HG03558 (cell line): ENCODE measurements around the gene CCDC51.

Experiments used
- ATAC-seq: cut with Tn5 transposase; IDR thresholded peaks from one replicate; pipeline ENCODE4 v1.9.1; 2021; ENCODE audit warnings: moderate number of reproducible peaks; ENCODE audit not compliant: unreplicated experiment; ENCODE audit errors: extremely low read depth

The CCDC51 gene

DNA sequence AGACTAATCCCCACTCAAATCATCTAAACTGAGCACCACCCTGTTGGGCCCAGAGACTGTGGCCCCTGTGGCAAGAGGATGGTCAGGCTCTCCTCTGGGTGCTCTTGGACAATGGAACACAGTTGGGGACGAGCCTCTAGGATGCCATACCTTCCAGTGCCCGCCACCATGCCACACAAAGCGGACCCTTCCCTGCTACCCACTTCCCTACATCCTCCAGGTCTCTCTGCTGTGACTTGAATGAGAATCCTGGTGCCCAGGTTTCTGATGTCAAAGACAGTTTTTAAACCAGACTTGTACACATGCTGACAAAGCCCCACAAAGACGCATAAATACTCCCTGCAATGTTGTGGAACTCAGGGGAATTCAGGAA, 4.7 kb downstream of the CCDC51 start:
- ATAC-seq, result no peak

DNA sequence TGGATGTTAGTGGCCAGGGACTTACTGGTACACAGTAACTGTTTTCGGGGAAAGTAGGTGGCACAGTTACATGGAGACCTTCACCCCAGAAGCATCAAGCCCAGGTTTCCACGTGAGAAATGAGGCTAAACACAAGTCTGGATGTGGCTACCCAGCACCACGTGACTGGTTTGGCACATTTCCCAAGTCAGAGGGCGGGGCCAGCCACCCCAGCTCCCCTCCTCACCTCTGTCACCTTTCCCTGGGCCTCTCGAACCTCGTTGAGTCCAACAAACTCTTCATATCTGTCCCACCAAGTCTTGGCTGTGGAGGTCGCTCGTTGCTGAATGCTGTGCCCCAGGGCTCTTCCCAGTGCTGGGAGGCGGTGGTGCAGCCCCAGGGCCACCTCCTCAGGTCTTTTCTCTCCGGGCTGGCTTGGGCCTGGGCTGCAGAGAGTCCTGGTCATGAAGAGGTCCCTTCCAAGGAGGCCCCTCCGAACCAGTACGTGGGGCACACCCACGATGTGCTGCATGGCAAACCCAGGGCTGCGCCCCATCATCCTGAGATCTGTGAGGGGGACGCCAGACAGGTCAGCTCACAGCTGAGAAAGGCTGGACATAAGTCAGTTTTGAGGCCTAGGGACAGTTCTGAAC, 5.2 kb downstream of the CCDC51 start:
- no peak for ATAC-seq

DNA sequence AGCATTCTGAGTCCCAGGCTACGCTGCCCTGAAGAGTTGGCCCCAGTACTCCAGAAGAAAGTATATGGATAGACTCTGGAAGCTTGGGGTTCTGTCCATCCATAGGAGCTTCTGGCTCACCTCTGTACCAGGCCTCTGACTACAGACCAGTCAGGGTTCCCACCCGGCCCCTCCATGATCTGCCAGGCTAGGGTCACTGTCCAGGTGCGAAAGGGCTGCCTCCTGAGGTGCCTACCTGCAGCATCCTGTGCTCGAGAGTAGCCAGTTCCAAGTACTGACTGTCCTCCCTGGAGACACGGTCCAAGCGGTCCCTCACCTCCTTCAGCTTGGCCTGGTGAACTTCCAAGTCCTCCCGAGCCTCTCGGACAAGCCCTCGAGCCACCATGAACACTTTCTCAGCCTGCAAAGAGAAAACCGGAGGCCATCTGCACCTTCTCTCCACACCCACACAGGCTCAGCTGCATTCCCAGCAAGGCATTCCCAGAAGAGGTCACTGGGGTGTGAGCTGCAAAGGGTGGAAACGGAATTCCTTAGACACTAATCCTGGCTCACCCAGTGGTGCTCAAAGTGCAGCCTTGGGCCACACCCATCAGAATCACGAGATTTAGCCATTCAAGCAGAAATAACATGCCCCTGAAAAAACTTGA, 6.3 kb downstream of the CCDC51 start:
- no peak for ATAC-seq

DNA sequence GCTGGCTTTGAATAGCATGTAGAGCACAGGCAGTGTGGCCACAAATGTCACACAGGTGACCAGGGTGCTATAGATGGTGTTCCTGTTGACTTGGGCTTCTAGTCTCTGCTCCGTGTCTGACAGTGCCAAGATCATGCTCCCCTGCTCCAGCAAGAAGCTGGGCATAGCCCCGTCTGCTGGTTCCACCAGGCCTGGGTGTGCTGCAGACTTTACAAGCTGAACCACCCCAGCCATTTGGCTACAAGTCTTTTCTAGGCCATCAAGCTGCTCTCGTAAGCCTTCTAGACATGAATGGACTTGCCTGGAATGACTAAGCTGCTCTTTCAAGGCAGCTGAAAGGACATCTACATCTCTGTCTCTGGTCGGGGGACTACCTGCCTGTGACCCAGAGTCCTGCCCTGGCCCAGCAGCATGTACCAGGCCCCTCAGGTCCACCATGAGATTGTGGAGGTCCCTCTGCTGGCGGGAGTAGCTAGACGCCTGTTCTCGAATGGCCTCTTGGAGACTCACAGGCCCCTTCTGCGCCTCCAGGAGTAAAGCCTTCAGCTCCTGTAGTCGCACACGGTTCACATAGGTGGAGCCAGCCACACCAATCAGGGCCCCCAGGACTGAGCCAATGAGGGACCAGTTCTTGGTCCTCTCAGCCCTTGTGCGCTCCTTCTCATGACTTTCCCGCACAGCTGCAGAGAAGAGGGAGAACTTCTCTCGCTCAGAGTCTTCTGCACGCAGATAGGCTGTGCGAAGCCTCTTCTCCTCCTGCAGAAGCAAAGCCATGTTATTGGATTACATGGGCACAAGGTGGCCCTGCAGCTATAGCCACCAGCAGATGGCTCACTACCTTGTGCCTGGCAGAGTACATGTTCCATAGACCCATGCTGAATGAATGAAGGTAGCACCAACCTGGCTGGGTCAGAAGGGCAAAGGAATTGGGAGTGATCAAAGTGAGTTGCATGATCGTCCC, 7.2 kb downstream of the CCDC51 start:
- no peak for ATAC-seq

DNA sequence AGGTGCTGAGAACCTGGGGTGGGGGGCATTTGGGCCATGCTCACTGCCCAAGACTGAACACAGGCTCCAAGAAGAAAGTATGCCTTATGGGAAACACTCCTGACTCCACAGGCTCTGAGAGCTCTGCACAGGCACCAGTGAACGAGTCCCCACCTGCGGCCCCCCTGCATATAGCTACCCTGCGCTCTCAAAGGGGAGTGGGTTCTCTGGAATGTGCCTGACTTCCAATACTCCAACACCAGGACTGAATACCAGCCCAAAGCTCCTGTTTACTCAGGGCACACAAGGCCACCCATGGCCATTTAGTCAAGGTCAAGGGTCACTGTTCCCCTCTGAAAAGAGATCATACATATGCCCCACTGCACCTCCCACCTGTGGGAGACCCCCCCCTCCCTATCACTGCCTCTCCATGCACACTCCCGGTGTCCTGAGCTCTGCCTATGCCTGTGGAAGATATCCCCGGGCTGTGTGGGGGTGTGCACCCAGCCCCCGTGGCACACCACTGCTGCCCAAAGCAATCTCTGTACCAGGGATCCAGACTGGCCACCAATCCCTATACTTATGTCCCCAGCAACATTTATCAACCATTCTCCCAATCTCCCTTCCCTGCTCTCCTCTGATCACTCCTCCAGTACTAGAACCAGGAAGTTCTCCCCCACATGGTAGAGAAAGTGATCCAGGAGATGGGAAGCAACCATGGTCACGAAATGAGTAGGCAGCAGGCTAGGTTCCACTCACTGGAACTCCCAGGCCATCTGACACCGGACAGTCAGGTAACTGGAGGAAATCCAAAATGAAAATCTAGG, 8.5 kb downstream of the CCDC51 start:
- ATAC-seq, result no peak

GRCh38 chr3:48430708-48431101, 9.2 kb downstream of the CCDC51 start:
- no peak for ATAC-seq

DNA sequence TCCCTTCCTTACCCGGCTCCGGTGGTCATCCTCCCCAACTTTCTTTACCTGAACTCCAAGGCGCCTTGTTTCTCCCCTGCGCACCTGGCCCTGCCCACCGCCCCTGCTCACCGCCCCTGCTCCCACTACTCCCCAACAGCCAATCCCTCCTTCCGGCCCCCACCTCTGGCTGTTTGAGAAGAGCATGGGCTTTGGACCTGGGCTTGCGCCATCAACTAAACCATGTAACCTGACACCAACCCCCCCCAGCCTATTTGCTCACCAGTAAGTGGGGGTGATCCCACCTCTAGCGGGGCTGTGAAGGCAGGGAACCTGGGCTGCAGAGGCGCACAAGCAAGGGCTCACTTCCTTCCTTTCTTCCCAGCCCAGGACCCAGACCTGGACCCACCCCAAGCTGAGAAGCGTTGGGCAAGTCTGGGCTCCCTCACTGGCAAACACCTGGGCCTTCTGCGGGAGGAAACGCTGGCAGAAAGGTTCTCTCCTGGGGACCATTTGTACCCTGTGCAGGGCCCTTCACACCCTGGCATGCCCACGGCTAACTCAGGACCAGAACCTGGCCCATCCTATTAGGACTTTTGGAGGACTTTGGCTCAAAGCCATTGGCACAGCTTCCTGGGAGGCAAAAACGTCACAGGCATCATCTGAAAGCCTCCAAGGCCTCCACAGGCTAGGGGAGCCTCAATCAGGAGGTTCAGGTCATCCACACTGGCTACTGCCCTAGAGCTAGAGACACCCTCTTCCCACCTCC, 9.8 kb downstream of the CCDC51 start, which contains the start of gene PLXNB1:
TSS of gene PLXNB1 (minus strand) at position 127 of the 748 bp plus-strand sequence. CDS start 5,475 bp downstream, outside the sequence.
- no peak for ATAC-seq

GRCh38 chr3:48429317-48429959, 10.5 kb downstream of the CCDC51 start:
- ATAC-seq, result no peak

DNA sequence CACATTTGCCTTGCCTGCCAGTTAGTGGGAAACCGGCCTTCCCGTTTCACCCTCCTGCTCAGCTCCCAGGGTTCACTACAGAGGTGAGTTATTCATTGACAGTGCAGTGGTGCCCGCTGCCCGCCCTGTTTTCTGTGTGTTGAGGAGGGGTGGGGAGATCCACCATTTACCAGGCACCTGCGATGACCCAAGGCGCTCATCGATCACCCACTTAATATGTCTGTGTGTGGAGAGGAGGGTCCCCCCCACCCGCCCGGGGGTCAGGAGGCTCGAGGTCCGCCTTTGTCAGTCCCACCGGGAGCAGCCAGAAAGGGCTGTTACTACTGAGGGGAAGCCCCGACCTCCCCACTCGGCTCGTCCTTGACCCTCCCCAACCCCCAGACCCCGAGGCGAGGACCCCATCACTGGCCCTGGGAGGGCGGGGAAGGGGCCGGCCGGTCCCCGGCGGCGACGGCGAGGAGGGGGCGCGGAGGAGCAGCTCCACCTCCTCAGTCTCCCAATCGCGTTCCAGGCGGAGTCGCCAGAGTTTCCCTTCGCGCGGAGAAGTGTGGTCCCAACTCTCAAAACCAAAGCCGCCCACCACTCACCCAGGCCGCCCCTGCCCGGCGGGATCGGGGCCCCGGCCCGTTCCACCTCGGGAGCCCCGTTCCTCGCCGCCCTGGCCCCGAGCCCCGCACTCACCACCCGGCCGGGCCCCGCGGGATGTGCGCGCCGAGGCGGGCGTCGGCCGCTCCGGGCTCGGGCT, 11.2 kb downstream of the CCDC51 start:
- no peak for ATAC-seq

GRCh38 chr3:48428088-48428571, 11.8 kb downstream of the CCDC51 start:
- no peak for ATAC-seq

- no peak for ATAC-seq
These were observed 12.3 kb downstream of the CCDC51 start for GRCh38 chr3:48427630-48427962.

DNA sequence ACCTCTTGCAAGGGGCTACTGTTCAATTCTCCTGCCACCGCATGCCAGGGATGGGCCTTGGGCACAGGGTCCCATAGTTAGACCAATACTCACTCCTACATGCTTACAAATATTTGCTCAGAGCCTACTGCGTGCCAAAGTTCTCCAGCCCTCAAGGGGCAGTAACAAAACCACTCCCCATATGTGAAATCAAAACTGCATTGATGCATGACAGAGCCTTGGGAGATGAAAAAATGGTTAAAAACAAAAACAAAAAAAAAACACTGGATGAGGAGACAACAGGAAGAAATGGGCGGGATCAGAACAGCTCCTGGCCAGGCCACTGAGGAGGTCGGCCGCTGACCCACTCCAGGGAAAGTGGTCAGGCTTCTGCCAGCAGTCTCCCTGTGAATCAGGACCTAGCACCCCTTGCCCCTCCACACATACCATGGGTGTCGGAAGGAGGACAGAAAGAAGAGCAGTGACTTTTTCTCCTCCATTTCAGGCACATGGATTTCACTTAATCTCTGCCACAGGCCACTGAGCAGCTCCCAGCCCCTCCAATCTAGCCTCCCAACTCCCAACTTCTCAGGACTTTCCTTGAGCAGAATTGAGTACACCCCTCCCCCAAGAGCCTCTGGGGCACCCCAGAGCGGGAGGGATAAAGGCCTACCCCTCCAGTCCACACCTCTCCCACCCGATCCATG, 12.8 kb downstream of the CCDC51 start:
- ATAC-seq, result no peak

DNA sequence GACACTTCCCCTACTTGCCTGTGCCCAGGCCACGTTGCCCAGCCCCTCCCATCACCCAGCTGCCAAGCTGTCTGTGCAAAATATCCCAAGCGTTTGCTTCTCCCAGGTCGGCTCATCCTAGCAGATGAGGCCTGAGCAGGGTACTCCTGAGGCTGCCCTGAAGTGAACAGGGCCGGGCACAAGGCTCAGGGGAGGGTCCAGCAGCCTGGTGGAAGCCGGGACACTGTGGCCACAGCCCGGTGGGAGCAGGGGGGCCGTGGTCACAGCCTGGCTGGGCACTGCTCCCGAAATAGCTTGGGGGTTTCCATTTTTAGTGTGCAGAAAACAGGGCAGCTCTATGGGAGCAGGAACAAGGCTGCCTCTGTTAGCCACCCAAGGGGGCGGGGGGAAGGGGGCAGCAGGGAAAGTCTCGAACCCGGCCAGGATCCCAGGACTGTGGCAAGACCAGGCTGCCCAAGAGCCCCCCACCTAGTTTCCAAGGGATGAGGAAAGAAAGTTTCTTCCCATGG, 13.5 kb downstream of the CCDC51 start:
- no peak for ATAC-seq

DNA sequence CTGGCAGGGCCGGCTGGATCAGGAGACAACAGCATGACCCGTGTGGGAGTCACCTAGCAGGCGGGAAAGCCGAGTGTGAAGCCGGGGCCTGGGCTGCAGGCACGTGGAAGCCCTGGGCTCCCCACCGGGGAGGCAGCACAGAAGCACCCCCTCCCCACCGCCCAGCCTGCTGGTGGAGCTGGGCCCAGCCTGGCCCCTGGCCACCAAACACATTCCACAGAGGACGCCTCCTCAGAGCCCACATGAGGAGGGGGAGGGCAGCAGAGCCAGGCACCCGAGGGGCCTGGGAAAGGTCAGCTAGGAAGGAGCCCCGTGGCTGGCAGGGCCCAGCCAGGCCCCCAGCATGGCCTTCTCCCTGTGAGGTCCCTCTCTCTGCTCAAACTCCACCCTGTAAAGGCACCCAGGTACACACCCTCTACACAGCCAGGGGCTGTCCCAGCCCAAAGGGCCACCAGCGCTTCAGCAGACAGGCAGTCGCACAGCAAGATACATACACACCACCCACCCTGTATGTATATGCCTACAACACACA, 14.6 kb downstream of the CCDC51 start:
- no peak for ATAC-seq

- ATAC-seq, result no peak
These were observed 15.8 kb downstream of the CCDC51 start for GRCh38 chr3:48423883-48424695.

GRCh38 chr3:48423241-48423882, 16.6 kb downstream of the CCDC51 start:
- no peak for ATAC-seq
